ENCODE results near the gene EFNA4.

EFNA4 gene

GRCh38 chr1:155052439-155053395 is 10.8 kb upstream of the EFNA4 start:
- DNase-seq: no peak

- DNase-seq: no peak
These were observed 9.9 kb upstream of the EFNA4 start for GRCh38 chr1:155053531-155054105.

- DNase-seq: no peak
These were observed 6.4 kb upstream of the EFNA4 start for GRCh38 chr1:155057104-155057503.

- DNase-seq: no peak
These were observed 5.7 kb upstream of the EFNA4 start for GRCh38 chr1:155057788-155058211.

GRCh38 chr1:155060736-155061135 is 2.8 kb upstream of the EFNA4 start:
- no peak for DNase-seq

- peak; percentile 45 for DNase-seq
These were observed 2.0 kb upstream of the EFNA4 start for GRCh38 chr1:155061381-155062150.

- no peak for DNase-seq
These were observed 1.3 kb upstream of the EFNA4 start for GRCh38 chr1:155062151-155062686.

GRCh38 chr1:155062702-155063411 is 683 bp upstream of the EFNA4 start:
- DNase-seq: no peak

- DNase-seq: no peak
These were observed 731 bp downstream of the EFNA4 start for GRCh38 chr1:155064111-155064831.

- no peak for DNase-seq
These were observed 1.4 kb downstream of the EFNA4 start for GRCh38 chr1:155064832-155065429.

- DNase-seq: no peak
These were observed 3.2 kb downstream of the EFNA4 start for GRCh38 chr1:155066777-155067176.

GRCh38 chr1:155068599-155068998 is 5.1 kb downstream of the EFNA4 start:
- DNase-seq: no peak

GRCh38 chr1:155069551-155070157 is 6.1 kb downstream of the EFNA4 start:
- peak; percentile 44 for DNase-seq

- no peak for DNase-seq
These were observed 6.7 kb downstream of the EFNA4 start for GRCh38 chr1:155070158-155070621.

- peak; percentile 96 for DNase-seq
These were observed 7.4 kb downstream of the EFNA4 start for GRCh38 chr1:155070721-155071569.

GRCh38 chr1:155071701-155072100 is 8.2 kb downstream of the EFNA4 start:
- no peak for DNase-seq

- DNase-seq: no peak
These were observed 9.2 kb downstream of the EFNA4 start for GRCh38 chr1:155072531-155073289.

GRCh38 chr1:155073377-155074242 is 10.1 kb downstream of the EFNA4 start:
- DNase-seq: no peak
